Subcutaneous abdominal adipose tissue (tissue), 5 donors: ENCODE results near the gene NUP58.
A peak's percentile ranks its signal among the peaks of the same experiment; 100 is the strongest.
"Not testable (repeated sequence)": the region's sequence is repeated elsewhere in the genome, so short reads cannot be mapped to it uniquely, and the experiment has no call there.

Source experiments
- H3K27ac ChIP-seq: one replicate; pipeline ENCODE4 v1.7.0; 2013; ENCODE audit warnings: low read depth, mild to moderate bottlenecking, inconsistent platforms, low read length, moderate library complexity
- H3K27me3 ChIP-seq, 5 donors: one replicate each; pipeline ENCODE4 v1.7.0; 2013; ENCODE audit warnings: low read length in 5 of 5, inconsistent platforms in 1 of 5; ENCODE audit not compliant: control insufficient read depth in 5 of 5, insufficient read depth in 4 of 5
- H3K36me3 ChIP-seq, 5 donors: one replicate each; pipeline ENCODE4 v1.7.0; 2013; ENCODE audit warnings: low read length in 5 of 5; ENCODE audit not compliant: control insufficient read depth in 5 of 5, insufficient read depth in 5 of 5
- H3K4me1 ChIP-seq, 5 donors: one replicate each; pipeline ENCODE4 v1.7.0; 2013; ENCODE audit warnings: low read length in 5 of 5, mild to moderate bottlenecking in 3 of 5, moderate library complexity in 1 of 5; ENCODE audit not compliant: control insufficient read depth in 5 of 5, insufficient read depth in 5 of 5
- H3K4me3 ChIP-seq, 5 donors: one replicate each; pipeline ENCODE4 v1.7.0; 2013; ENCODE audit warnings: low read length in 5 of 5, low read depth in 1 of 5
- H3K9ac ChIP-seq, 5 donors: one replicate each; pipeline ENCODE4 v1.7.0; 2013; ENCODE audit warnings: low read length in 5 of 5, mild to moderate bottlenecking in 4 of 5, moderate library complexity in 3 of 5
- H3K9me3 ChIP-seq, 5 donors: one replicate each; pipeline ENCODE4 v1.7.0; 2013; ENCODE audit warnings: low read length in 5 of 5; ENCODE audit not compliant: control insufficient read depth in 5 of 5
- donor health status: healthy.
- donor health status: healthy.
- donor health status: healthy.
- donor health status: healthy.
- donor health status: healthy.

Gene NUP58

GRCh38 chr13:25300861-25301346 is 521 bp upstream of the NUP58 start:
- Histone ChIP-seq H3K9ac (peak overlapping the region in 4 of 5 donors; percentile 36 to 97 (median 72)), H3K4me3 (peak overlapping the region; percentile 82 to 94 (median 86)), H3K27me3 (peaks cover 0 to 9% (median 0%) of the 10 kb centered on the region in 5 donors), H3K36me3 (peaks cover 0 to 8% (median 3%) of the 10 kb centered on the region in 5 donors), H3K4me1 (peaks cover 0 to 21% (median 19%) of the 10 kb centered on the region in 5 donors), H3K27ac (peak overlapping the region; percentile 90), H3K9me3 (peaks cover 0 to 2% (median 0%) of the 10 kb centered on the region in 5 donors)

- H3K9ac ChIP-seq = peak overlapping the region; percentile 33 to 97 (median 83)
- H3K4me1 ChIP-seq = peaks cover 0 to 21% (median 19%) of the 10 kb centered on the region in 5 donors
- H3K27me3 ChIP-seq = peaks cover 0 to 2% (median 0%) of the 10 kb centered on the region in 5 donors
- peak overlapping the region; percentile 76 to 94 (median 85) for H3K4me3 ChIP-seq
- H3K9me3 ChIP-seq = peaks cover 0 to 2% (median 0%) of the 10 kb centered on the region in 5 donors
- peaks cover 0 to 8% (median 3%) of the 10 kb centered on the region in 5 donors for H3K36me3 ChIP-seq
- H3K27ac ChIP-seq = peak overlapping the region; percentile 90
Observed at GRCh38 chr13:25302121-25302520, 696 bp downstream of the NUP58 start.

- Histone ChIP-seq H3K9ac (no peak overlapping the region), H3K27me3 (no peaks in the 10 kb centered on the region), H3K4me3 (no peak overlapping the region), H3K36me3 (peaks cover 13 to 31% (median 21%) of the 10 kb centered on the region in 5 donors), H3K27ac (no peak overlapping the region), H3K9me3 (no peaks in the 10 kb centered on the region), H3K4me1 (peaks cover 0 to 11% (median 10%) of the 10 kb centered on the region in 5 donors)
Observed at GRCh38 chr13:25306671-25307464, 5.4 kb downstream of the NUP58 start.

GRCh38 chr13:25310891-25311290 is 9.5 kb downstream of the NUP58 start:
- Histone ChIP-seq H3K9ac (no peak overlapping the region), H3K4me3 (no peak overlapping the region), H3K36me3 (peaks cover 36 to 65% (median 46%) of the 10 kb centered on the region in 5 donors), H3K4me1 (no peaks in the 10 kb centered on the region), H3K27me3 (no peaks in the 10 kb centered on the region), H3K27ac (no peak overlapping the region), H3K9me3 (no peaks in the 10 kb centered on the region)

- H3K36me3 ChIP-seq = peaks cover 33 to 75% (median 61%) of the 10 kb centered on the region in 5 donors
- not testable (repeated sequence) for H3K4me3 ChIP-seq, H3K27ac ChIP-seq, H3K27me3 ChIP-seq, H3K9ac ChIP-seq, H3K9me3 ChIP-seq, H3K4me1 ChIP-seq
Observed at GRCh38 chr13:25318946-25319345, 17.5 kb downstream of the NUP58 start.

GRCh38 chr13:25319771-25320170 is 18.3 kb downstream of the NUP58 start:
- H3K27ac ChIP-seq = no peak overlapping the region
- no peaks in the 10 kb centered on the region for H3K4me1 ChIP-seq
- H3K27me3 ChIP-seq = no peaks in the 10 kb centered on the region
- H3K36me3 ChIP-seq = peaks cover 33 to 75% (median 61%) of the 10 kb centered on the region in 5 donors
- H3K9me3 ChIP-seq = no peaks in the 10 kb centered on the region
- no peak overlapping the region for H3K4me3 ChIP-seq
- no peak overlapping the region for H3K9ac ChIP-seq

GRCh38 chr13:25324100-25324499 is 22.7 kb downstream of the NUP58 start:
- no peaks in the 10 kb centered on the region for H3K9me3 ChIP-seq
- H3K27me3 ChIP-seq = no peaks in the 10 kb centered on the region
- H3K27ac ChIP-seq = no peak overlapping the region
- peaks cover 46 to 82% (median 68%) of the 10 kb centered on the region in 5 donors for H3K36me3 ChIP-seq
- no peaks in the 10 kb centered on the region for H3K4me1 ChIP-seq
- no peak overlapping the region for H3K9ac ChIP-seq
- no peak overlapping the region for H3K4me3 ChIP-seq

- H3K4me1 ChIP-seq = no peaks in the 10 kb centered on the region
- H3K36me3 ChIP-seq = peaks cover 51 to 87% (median 74%) of the 10 kb centered on the region in 5 donors
- no peaks in the 10 kb centered on the region for H3K9me3 ChIP-seq
- H3K27ac ChIP-seq = no peak overlapping the region
- H3K27me3 ChIP-seq = no peaks in the 10 kb centered on the region
- H3K9ac ChIP-seq = no peak overlapping the region
- no peak overlapping the region for H3K4me3 ChIP-seq
Observed at GRCh38 chr13:25329706-25330105, 28.3 kb downstream of the NUP58 start.

GRCh38 chr13:25330541-25330940 is 29.1 kb downstream of the NUP58 start:
- Histone ChIP-seq H3K4me1 (no peaks in the 10 kb centered on the region), H3K9ac (no peak overlapping the region), H3K36me3 (peaks cover 43 to 79% (median 67%) of the 10 kb centered on the region in 5 donors), H3K4me3 (no peak overlapping the region), H3K27me3 (no peaks in the 10 kb centered on the region), H3K9me3 (no peaks in the 10 kb centered on the region), H3K27ac (no peak overlapping the region)

- Histone ChIP-seq H3K9me3 (no peaks in the 10 kb centered on the region), H3K36me3 (peaks cover 29 to 58% (median 39%) of the 10 kb centered on the region in 5 donors), H3K9ac (no peak overlapping the region), H3K27ac (no peak overlapping the region), H3K27me3 (no peaks in the 10 kb centered on the region), H3K4me1 (no peaks in the 10 kb centered on the region), H3K4me3 (no peak overlapping the region)
Observed at GRCh38 chr13:25335856-25336255, 34.4 kb downstream of the NUP58 start.
